Gastroesophageal sphincter (tissue), 4 donors: ENCODE measurements around the gene ARRDC4. TPM values are rescaled to one million over a fixed set of nuclear protein-coding genes. Genes with fewer than 3 reads are reported as not detected.

Experiments
- ATAC-seq: fragments of 150-250 bp; one replicate; pipeline ENCODE4 v1.9.1; 2016; ENCODE audit warnings: mild to moderate bottlenecking, moderate library complexity
- H3K27ac ChIP-seq, 4 donors: fragments of 200-600 bp; sonication (generic) in 3 of 4; 1 replicate in 3 of 4; 2 replicates in 1 of 4; pipeline ENCODE4 v1.5.1; 2016 to 2019
- H3K27me3 ChIP-seq: fragments of 200-600 bp; sonication (generic); one replicate; pipeline ENCODE4 v1.5.1; 2019
- H3K36me3 ChIP-seq, 2 donors: fragments of 200-600 bp; sonication (generic); one replicate each; pipeline ENCODE4 v1.5.1; 2019; ENCODE audit warnings: control low read depth in 1 of 2
- H3K4me1 ChIP-seq, 3 donors: fragments of 200-600 bp; sonication (generic); 1 replicate in 2 of 3; 2 replicates in 1 of 3; pipeline ENCODE4 v1.5.1; 2016 to 2019; ENCODE audit warnings: control low read depth in 2 of 3
- H3K4me3 ChIP-seq, 2 donors: fragments of 200-600 bp; sonication (generic); one replicate each; pipeline ENCODE4 v1.5.1; 2019; ENCODE audit warnings: mild to moderate bottlenecking in 1 of 2, moderate library complexity in 1 of 2
- H3K9me3 ChIP-seq, 3 donors: fragments of 200-600 bp; sonication (generic); one replicate each; pipeline ENCODE4 v1.5.1; 2017 to 2019; ENCODE audit warnings: control low read depth in 2 of 3
- CTCF ChIP-seq, 4 experiments: fragments of 200-600 bp in 2 of 4; fragments of 450-650 bp in 2 of 4; sonication (generic) in 1 of 4; IDR thresholded peaks; one replicate each; pipeline ENCODE4 v1.5.1; 2017 to 2019; ENCODE audit warnings: antibody characterized with exemption in 4 of 4, mild to moderate bottlenecking in 2 of 4, moderate library complexity in 2 of 4
- EP300 ChIP-seq: sonication (generic); formaldehyde crosslinking; IDR thresholded peaks from one replicate; pipeline ENCODE4 v1.6.1; 2017; ENCODE audit warnings: antibody characterized with exemption, mild to moderate bottlenecking
- POLR2A ChIP-seq, 2 donors: fragments of 450-650 bp; IDR thresholded peaks; one replicate each; pipeline ENCODE4 v1.6.1; 2017; ENCODE audit warnings: antibody characterized with exemption in 2 of 2, mild to moderate bottlenecking in 2 of 2, moderate library complexity in 1 of 2
- POLR2AphosphoS5 ChIP-seq: sonication (generic); formaldehyde crosslinking; IDR thresholded peaks from one replicate; pipeline ENCODE4 v1.6.1; 2017; ENCODE audit warnings: antibody characterized with exemption
- WGBS, 2 donors: methylation state at CpG; one replicate each; pipeline ENCODE4 v1.1.5; 2018; ENCODE audit warnings: low coverage in 1 of 2; 5-methylcytosine and 5-hydroxymethylcytosine counted together
- total RNA-seq, 4 donors: library from RNA; depleted of rRNA; stranded (reverse); fragments of >200 nt; gene quantifications; one replicate each; pipeline ENCODE4 v1.1.0, GENCODE V29; 2016

ARRDC4 gene
- total RNA-seq, 4 donors from 2014 or later = 49.5 to 176 (median 116) TPM

GRCh38 chr15:97930230-97930629, 30.3 kb upstream of the ARRDC4 start:
- Histone ChIP-seq H3K4me1 (no peaks in the 10 kb centered on the region), H3K27ac (no peak overlapping the region), H3K27me3 (no peaks in the 10 kb centered on the region), H3K36me3 (no peaks in the 10 kb centered on the region), H3K9me3 (peaks cover 0 to 9% (median 0%) of the 10 kb centered on the region in 3 donors), H3K4me3 (no peak overlapping the region)
- no peak for ATAC-seq
- TF ChIP-seq POLR2A (IDR thresholded peaks at IDR 0.05) (no peak), EP300 (no peak), POLR2AphosphoS5 (no peak), CTCF (IDR thresholded peaks at IDR 0.05) (no peak)

- no peak for TF ChIP-seq CTCF (IDR thresholded peaks at IDR 0.05)
- TF ChIP-seq POLR2A (IDR thresholded peaks at IDR 0.05) = no peak
- no peak for TF ChIP-seq EP300
- TF ChIP-seq POLR2AphosphoS5 = no peak
- Histone ChIP-seq H3K27ac (no peak overlapping the region), H3K4me1 (no peaks in the 10 kb centered on the region), H3K9me3 (peaks cover 0 to 14% (median 0%) of the 10 kb centered on the region in 3 donors), H3K27me3 (no peaks in the 10 kb centered on the region), H3K4me3 (no peak overlapping the region), H3K36me3 (no peaks in the 10 kb centered on the region)
- ATAC-seq = no peak
- 92% methylated on average over 1 of the region's 1 CpG; no CpG with 5 or more reads in 1 of the 2 donors for WGBS, 2 donors
These were observed 29.2 kb upstream of the ARRDC4 start for GRCh38 chr15:97931314-97931713.

- 50% methylated on average over 1 of the region's 1 CpG; no CpG with 5 or more reads in 1 of the 2 donors for WGBS, 2 donors
- TF ChIP-seq EP300 (no peak), CTCF (IDR thresholded peaks at IDR 0.05) (no peak), POLR2A (IDR thresholded peaks at IDR 0.05) (no peak), POLR2AphosphoS5 (no peak)
These were observed 26.9 kb upstream of the ARRDC4 start for GRCh38 chr15:97933589-97933988.

GRCh38 chr15:97940993-97941392, 19.5 kb upstream of the ARRDC4 start:
- no peak for TF ChIP-seq CTCF (IDR thresholded peaks at IDR 0.05)
- TF ChIP-seq POLR2AphosphoS5 = no peak
- no peak for TF ChIP-seq EP300
- no peak for TF ChIP-seq POLR2A (IDR thresholded peaks at IDR 0.05)
- 82 to 84% methylated on average over 4 of the region's 4 CpGs for WGBS, 2 donors
- ATAC-seq = no peak

More at GRCh38 chr15:97933589-97933988, 26.9 kb upstream of the ARRDC4 start:
- no peak overlapping the region for H3K27ac ChIP-seq
- H3K36me3 ChIP-seq = no peaks in the 10 kb centered on the region
- no peaks in the 10 kb centered on the region for H3K27me3 ChIP-seq
- no peaks in the 10 kb centered on the region for H3K4me1 ChIP-seq
- no peak for ATAC-seq
- H3K4me3 ChIP-seq = no peak overlapping the region
- H3K9me3 ChIP-seq = peaks cover 0 to 16% (median 0%) of the 10 kb centered on the region in 3 donors

GRCh38 chr15:97941572-97941971, 18.9 kb upstream of the ARRDC4 start:
- Histone ChIP-seq H3K4me1 (no peaks in the 10 kb centered on the region), H3K4me3 (no peak overlapping the region), H3K36me3 (no peaks in the 10 kb centered on the region), H3K27ac (no peak overlapping the region), H3K9me3 (no peaks in the 10 kb centered on the region), H3K27me3 (no peaks in the 10 kb centered on the region)
- ATAC-seq = no peak
- WGBS, 2 donors = 71% methylated on average over 1 of the region's 1 CpG; no CpG with 5 or more reads in 1 of the 2 donors
- TF ChIP-seq CTCF (IDR thresholded peaks at IDR 0.05) (no peak), POLR2AphosphoS5 (no peak), POLR2A (IDR thresholded peaks at IDR 0.05) (no peak), EP300 (no peak)

More at GRCh38 chr15:97940993-97941392, 19.5 kb upstream of the ARRDC4 start:
- Histone ChIP-seq H3K4me1 (no peaks in the 10 kb centered on the region), H3K27me3 (no peaks in the 10 kb centered on the region), H3K9me3 (peaks cover 0 to 5% (median 0%) of the 10 kb centered on the region in 3 donors), H3K36me3 (no peaks in the 10 kb centered on the region), H3K27ac (no peak overlapping the region), H3K4me3 (no peak overlapping the region)
